Stimulated activated CD4-positive, alpha-beta T cell treated with anti-CD3 and anti-CD28 coated beads, Interleukin-12 subunit alpha, Interleukin-12 subunit beta, amount 100 ng/mL, for 24 hours (primary cell): Measurements from ENCODE around the gene ATXN1.

ENCODE experiments used
- DNase-seq, 2 experiments: peaks; one replicate each; pipeline ENCODE4 v3.0.0-alpha.2; 2020; ENCODE audit warnings: low read depth in 2 of 2

The ATXN1 gene

DNA sequence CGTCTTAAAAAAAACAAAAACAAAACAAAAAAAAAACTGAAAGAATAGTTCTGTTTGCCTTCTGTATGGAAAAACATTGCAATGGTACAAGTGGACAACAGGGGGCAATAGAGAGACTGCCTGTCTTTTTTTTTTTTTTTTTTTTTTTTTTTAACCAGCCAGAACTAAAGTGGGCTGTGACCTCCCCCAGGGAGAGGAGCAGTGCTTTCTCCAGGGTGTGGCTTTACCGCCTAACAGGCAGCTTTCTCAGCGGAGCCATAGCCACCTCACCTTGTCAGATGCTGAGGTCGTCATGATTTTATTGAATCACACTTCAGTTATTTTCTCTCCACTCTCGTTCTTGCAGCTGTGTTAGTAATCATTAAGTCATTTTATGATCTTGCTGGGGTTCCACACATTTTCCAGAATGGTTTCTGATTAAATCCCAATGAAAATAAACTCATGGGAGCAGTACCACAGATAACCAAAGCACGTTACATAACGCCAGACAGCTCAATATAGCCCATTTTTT is 444.5 kb downstream of the ATXN1 start:
- no peak for DNase-seq

GRCh38 chr6:16314296-16314695 is 447.0 kb downstream of the ATXN1 start:
- DNase-seq = no peak

GRCh38 chr6:16313732-16314131 is 447.5 kb downstream of the ATXN1 start:
- DNase-seq = no peak

DNA sequence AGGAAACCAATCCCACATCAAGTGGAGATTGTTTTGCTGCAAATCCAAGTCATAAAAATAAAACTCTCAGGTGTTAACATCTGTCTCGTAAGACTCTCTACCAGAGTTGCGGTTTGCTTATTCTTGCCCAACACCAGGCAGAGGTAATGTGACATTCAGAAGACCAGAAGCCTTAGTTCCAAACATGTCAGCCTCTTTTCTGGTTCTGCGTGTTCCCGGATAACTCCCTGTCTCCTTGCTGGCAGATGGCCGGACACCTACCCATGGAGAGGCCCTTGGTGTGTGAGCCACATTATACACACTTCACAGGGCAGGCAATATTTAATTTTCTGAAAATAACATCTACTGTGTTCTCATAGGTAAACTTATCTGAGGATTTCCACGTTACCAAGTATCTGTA is 449.5 kb downstream of the ATXN1 start:
- DNase-seq = no peak

DNA sequence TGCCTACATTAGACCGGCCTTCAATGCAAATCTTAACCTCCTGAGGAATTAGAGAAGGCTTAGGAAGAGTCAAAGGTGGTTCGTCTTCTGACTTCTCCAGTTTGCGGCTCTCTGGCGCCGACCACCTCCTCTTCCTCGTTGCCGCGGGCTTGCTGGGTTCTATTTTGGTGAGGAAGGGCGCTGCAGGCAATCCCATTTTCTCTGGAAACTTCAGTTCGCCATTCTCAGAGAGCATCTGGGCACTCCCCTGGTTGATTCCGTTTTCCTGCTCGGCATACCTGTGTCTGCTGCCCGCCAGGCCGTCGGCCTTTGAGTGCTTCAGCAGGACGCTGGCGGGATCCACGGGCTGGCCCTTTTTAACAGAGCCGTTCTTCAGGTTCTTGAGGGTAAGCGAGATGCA is 454.9 kb downstream of the ATXN1 start:
- no peak for DNase-seq

DNA sequence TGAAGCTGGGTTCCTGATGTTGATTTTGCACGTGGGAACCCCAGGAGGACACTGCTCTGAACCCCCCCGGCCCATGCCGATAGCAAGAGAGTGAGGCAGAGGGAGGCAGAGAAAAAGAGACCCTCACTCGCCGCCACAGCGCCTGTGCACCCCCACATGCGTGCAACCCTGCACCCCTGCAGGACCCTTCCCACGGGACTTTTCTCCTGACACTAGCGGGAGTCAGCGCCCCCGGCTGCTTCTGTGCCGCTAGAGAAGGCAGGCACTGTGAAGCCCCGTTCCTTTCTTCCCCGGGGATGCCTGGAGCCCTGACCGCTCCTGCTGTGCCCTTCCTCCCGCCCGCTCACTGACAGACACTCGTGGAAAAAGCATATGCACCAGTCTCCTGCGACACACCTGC is 455.5 kb downstream of the ATXN1 start:
- DNase-seq = no peak

- no peak for DNase-seq
These were observed 456.0 kb downstream of the ATXN1 start for GRCh38 chr6:16305246-16305725.

- no peak for DNase-seq
These were observed 458.3 kb downstream of the ATXN1 start for GRCh38 chr6:16302721-16303552.

DNA sequence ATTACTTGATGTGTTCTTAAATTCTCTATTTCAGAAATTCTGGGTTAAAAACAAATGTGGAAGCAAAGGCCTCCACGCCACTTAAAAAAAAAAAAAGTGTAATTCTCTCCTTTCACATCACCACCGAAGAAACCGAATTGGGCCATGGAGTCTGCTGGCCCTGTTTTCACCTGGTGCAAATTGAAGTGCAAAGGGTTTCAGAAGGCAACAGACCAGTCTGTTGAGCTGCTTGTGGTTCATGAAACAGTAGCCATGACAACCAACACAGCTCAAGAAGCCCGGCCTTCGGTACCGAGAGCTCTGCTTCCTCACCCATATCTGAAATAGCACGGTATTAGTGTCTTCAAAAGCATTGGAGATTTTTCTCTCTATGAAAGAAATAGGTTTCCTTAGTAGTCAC is 459.7 kb downstream of the ATXN1 start:
- no peak for DNase-seq

GRCh38 chr6:16299861-16300260 is 461.4 kb downstream of the ATXN1 start:
- no peak for DNase-seq

DNA sequence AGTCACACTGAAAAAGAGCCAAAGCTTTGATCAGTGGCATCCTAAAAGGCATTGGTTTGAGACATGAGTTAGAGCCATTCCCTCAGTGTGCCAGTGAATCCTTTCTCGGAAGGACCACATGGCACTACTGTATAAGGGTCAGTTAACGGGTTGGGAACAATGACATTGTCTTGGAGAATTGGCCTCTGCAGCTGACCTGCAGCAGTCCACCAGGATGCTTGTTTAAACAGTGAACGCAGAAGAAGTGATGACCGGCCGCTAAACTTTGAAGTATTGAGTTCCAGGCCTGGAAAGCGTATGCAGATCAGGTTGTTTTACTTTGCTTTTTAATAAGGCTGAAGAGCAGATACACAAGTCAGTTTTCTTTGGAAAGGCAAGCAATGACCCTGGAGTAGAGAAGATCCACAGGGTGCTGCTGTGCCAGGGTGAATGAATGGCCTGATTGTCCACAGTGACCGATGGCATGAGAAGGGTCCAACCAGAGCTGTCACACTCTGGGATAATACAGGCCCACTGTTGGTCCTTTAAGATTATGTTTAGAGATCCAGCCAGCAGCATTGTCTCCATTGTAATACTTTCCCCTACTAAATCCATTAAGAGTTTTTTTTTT is 465.1 kb downstream of the ATXN1 start:
- DNase-seq = no peak

DNA sequence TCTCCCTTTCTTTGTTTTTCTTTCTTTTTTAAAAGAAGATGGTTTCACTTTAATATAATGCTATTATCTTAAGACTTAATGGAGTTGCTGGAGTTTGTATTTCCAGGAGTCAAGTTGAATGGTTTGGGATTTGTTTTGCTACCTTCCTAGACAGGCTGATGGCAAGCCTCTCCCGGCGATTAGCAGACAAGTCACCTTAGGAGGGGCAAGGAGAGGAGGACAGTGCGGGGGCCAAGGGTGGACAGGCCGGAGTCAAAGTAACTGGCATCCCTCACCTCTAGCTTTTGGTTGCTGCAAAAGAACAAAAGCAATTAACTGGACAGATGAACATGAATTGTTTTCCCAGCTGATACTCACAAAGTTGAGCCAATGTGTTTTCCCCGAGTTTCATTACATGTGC is 465.8 kb downstream of the ATXN1 start:
- no peak for DNase-seq

DNA sequence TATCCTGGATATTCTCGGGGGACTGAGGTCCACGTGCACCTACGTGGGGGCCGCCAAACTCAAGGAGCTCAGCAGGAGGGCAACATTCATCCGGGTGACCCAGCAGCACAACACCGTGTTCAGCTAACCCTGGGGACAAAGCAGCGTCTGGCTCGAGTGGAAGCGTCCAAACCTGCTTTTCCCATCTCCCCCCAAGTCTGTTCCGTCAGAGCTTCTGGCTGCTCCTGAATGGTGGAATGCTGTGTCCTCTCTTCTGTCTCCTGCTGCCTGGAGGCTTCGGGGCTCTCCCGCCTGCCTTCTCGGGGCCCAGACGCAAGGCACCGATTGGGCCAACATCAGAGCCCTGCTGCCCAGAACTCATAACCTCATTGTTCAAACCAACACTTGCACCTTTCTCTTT is 466.2 kb downstream of the ATXN1 start:
- DNase-seq = no peak

- DNase-seq = no peak
These were observed 466.9 kb downstream of the ATXN1 start for GRCh38 chr6:16294371-16294770.

DNA sequence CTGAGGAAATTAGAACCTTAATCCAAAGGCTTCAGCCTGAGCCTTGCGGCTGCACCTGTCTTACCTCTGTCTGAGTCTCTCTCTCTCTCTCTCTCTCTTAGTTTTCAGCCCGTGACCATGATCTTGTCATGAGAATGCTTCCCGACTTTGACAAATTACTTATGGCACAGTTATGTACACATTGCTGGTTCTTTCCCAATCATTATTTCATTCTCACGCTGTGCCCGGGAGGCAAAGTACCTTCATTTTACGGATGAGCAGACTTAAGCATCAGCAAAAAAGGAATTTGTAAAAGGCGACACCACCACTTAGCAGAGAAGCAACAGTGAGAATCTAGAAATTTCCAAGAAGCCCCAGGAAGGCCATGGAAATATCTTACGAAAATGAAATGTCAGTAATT is 468.3 kb downstream of the ATXN1 start:
- no peak for DNase-seq

DNA sequence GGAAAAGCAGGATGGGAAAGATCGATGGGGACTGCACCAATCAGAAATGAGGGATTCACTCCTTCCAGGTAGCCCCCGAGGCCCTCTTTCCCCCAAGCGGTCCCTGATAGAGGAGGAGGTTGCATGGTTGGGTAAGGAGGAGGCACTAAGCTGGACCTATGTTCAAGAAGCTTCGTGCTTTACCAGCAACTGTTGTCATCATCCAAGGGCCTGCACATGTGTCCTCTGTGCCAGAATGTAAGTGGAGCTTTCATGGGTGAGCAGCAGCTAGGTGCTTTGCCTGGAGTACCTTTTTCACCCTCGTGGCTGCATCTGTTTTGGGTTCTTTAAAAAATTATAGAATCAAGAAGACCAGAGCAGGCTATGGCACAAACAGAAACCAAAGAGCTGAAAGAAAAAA is 468.8 kb downstream of the ATXN1 start:
- DNase-seq = no peak

GRCh38 chr6:16291739-16292138 is 469.5 kb downstream of the ATXN1 start:
- no peak for DNase-seq

DNA sequence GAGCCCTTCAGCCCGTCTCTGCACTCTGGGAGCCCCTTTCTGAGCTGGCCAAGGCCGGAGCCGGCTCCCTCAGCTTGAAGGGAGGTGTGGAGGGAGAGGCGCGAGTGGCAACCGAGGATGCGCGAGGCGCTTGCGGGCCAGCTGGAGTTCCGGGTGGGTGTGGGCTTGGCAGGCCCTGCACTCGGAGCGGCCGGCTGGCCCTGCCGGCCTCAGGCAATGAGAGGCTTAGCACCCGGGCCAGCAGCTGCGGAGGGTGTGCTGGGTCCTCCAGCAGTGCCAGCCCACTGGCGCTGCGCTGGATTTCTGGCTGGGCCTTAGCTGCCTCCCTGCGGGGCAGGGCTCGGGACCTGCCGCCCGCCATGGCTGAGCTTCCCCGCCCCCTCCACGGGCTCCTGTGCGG is 473.1 kb downstream of the ATXN1 start:
- DNase-seq = no peak

DNA sequence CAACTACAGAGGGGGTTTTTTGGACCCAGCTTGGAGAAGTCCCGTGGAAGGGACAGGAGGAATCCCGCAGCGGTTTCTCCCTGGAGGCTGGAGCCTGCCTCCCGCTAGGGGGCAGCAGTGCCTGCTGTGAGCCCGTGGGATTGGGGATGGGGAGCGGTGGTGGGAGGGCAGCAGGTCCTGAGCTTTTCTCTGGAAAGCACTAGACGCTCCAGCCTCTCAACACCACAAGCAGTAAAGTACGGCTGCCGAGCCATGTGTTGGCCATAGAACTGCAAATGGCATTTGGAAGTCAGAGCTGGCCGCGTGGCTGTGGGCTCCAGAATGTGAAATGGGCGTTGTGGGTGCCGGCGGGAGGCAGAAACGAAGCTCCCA is 475.1 kb downstream of the ATXN1 start:
- peak in 1 of 2 experiments; percentile 19 for DNase-seq

DNA sequence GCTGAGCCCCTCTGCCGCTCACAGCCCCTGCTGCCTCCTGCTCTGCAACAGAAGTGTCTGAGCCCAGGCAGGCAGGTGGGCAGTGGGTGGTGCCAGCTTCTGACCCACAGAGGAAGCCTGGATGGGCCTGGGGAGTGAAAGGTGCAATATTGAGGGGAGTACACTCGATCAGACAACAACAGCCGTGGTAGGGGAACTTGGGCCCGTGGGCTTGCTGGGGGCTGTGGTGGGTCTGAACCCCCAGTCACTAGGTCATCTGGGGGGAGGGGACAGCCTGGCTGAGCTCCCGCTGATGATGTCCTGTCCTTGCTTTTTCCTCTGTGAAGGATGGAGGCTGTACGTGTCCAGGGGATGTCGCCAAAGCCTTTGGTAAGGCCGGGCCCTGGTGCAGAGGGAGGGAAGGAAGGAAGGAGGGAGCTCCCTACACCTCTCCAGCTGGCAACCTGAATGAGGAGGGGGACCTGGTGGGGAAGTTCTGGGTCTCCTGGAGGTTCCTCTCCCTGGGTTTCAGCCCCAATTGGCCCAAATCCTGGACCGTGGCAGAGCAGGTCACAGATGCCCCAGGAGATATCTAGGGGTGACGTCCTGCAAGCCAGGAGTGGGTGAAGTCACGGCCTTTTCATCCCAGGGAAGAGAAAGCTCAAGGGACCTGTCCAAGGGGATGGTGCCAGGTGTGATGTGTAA is 475.7 kb downstream of the ATXN1 start:
- no peak for DNase-seq

DNA sequence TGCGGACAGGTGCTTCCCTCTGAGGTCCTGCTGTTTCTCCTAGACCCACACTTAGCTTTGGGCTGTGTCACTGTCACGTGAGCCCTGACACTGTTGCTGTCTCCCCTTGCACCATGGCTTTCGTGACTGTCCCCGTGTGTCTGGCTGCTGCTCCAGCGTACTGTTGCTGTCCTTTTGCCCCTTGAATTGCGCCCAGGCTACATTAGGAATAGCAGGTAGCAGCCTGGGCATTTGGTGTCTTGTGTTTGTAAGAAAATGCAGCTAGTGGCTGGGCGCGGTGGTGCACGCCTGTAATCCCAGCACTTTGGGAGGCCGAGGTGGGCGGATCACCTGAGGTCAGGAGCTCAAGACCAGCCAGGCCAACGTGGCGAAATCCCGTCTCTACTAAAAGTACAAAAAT is 476.8 kb downstream of the ATXN1 start:
- no peak for DNase-seq

GRCh38 chr6:16282370-16282769 is 478.9 kb downstream of the ATXN1 start:
- DNase-seq = no peak

DNA sequence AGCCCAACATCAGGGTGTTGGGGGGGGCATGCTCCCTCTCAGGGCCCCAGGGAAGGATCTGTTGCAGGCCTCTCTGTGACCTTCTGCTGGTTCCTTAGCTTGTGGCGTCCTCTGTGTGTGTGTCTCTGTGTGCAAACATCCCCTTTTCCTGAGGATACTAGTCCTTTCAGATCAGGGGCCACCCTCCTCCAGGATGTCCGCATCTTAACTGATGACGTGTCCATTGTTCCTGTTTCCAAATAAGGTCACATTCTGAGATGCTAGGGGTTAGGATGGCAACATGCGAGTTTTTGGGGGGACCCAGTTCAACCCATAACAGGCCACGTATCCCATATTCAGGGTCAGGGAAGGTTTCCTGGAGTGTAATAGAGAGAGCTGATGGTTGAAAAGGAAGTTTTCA is 482.0 kb downstream of the ATXN1 start:
- no peak for DNase-seq
